WERI-Rb-1 (cell line): ENCODE measurements around the gene DDX10.
"Not testable (repeated sequence)": the region's sequence is repeated elsewhere in the genome, so short reads cannot be mapped to it uniquely, and the experiment has no call there.

Experiments used
- DNase-seq: peaks from one replicate; pipeline ENCODE4 v3.0.0-alpha.2; 2020
- H3K27ac ChIP-seq: fragments of 250-450 bp; sonication (Bioruptor Pico); 2 replicates; pipeline ENCODE4 v1.5.1; 2020; ENCODE audit warnings: mild to moderate bottlenecking, moderate library complexity
- H3K27me3 ChIP-seq: fragments of 250-450 bp; sonication (Bioruptor Pico); 2 replicates; pipeline ENCODE4 v1.5.1; 2021; ENCODE audit warnings: mild to moderate bottlenecking, low read depth, moderate library complexity; ENCODE audit not compliant: insufficient read depth, severe bottlenecking
- H3K36me3 ChIP-seq: fragments of 250-450 bp; sonication (Bioruptor Pico); 2 replicates; pipeline ENCODE4 v1.5.1; 2020; ENCODE audit warnings: mild to moderate bottlenecking, moderate library complexity
- H3K4me3 ChIP-seq: 2 replicates; pipeline ENCODE4 v1.5.1; 2011; ENCODE audit warnings: low read depth, mild to moderate bottlenecking, control low read depth, low read length
- H3K9me3 ChIP-seq: fragments of 250-450 bp; sonication (Bioruptor Pico); 2 replicates; pipeline ENCODE4 v1.5.1; 2021; ENCODE audit warnings: mild to moderate bottlenecking, moderate library complexity; ENCODE audit not compliant: severe bottlenecking
- TF ChIP-seq, protein P1 (sequence below): IDR thresholded peaks from 2 replicates; pipeline ENCODE4 v1.5.1; 2011; ENCODE audit warnings: low read depth, mild to moderate bottlenecking, control low read depth, inconsistent platforms, low read length

The DDX10 gene

DNA sequence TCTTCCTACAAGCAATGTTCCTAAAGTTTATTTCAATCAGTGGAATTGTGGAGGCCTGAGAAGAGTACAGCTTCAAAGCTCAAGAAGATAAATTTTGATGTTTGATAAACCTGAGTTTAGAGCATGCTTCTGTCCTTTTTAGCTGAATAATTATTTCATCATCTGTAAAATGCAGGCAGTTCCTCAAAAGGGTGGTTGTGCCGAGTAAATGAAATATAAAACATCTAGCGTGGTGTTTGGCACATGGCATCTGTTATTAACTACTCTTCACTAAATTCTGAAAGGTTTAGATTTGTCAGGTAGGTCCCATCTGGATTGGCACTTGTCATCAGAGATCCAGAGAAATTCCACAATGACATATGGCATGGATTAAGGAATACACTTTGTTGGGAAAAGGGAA, 155.1 kb downstream of the DDX10 start:
- no peak overlapping the region for H3K27ac ChIP-seq
- no peak overlapping the region for H3K4me3 ChIP-seq
- no peaks in the 10 kb centered on the region for H3K9me3 ChIP-seq
- H3K36me3 ChIP-seq: no peaks in the 10 kb centered on the region; the same call in 1 of the 2 replicates
- DNase-seq: no peak
- H3K27me3 ChIP-seq: no peaks in the 10 kb centered on the region
- TF ChIP-seq, protein P1, sequence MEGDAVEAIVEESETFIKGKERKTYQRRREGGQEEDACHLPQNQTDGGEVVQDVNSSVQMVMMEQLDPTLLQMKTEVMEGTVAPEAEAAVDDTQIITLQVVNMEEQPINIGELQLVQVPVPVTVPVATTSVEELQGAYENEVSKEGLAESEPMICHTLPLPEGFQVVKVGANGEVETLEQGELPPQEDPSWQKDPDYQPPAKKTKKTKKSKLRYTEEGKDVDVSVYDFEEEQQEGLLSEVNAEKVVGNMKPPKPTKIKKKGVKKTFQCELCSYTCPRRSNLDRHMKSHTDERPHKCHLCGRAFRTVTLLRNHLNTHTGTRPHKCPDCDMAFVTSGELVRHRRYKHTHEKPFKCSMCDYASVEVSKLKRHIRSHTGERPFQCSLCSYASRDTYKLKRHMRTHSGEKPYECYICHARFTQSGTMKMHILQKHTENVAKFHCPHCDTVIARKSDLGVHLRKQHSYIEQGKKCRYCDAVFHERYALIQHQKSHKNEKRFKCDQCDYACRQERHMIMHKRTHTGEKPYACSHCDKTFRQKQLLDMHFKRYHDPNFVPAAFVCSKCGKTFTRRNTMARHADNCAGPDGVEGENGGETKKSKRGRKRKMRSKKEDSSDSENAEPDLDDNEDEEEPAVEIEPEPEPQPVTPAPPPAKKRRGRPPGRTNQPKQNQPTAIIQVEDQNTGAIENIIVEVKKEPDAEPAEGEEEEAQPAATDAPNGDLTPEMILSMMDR: no peak

DNA sequence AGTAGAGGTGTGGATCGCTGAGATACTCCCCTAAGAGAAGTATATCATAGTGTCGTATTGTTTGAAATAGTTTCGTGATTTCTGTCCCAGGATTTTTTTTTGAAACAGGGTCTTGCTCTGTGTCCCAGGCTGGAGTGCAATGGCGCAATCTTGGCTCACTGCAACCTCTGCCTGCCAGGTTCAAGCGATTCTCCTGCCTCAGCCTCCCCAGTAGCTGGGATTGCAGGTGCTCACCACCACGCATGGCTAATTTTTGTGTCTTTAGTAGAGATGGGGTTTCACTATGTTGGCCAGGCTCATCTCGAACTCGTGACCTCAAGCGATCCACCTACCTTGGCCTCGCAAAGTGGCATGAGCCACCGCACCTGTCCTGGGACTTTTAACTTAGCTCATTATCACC, 159.1 kb downstream of the DDX10 start:
- not testable (repeated sequence) for DNase-seq, H3K9me3 ChIP-seq, H3K27ac ChIP-seq, H3K27me3 ChIP-seq, H3K4me3 ChIP-seq, H3K36me3 ChIP-seq

DNA sequence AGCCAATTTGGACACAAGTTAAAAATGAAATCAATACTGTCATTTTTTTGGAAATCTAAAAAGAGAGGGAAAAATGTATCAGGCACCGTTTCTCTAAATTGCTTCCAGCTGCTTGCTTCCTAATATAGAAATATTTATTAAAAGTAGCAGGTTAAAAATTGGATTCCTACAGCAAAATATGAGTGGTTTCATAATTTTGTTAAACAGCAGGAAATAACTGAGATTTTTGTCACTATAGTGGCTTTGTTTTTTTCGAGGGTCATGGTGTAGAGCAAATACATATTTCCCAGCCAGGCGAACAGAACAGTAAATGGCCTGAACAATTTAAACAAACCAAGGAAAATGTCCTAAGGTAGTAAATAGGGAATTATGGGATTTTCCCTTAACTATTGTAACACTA, 159.7 kb downstream of the DDX10 start:
- Histone ChIP-seq H3K4me3 (no peak overlapping the region), H3K27ac (no peak overlapping the region), H3K36me3 (no peaks in the 10 kb centered on the region; the same call in 1 of the 2 replicates), H3K27me3 (no peaks in the 10 kb centered on the region), H3K9me3 (no peaks in the 10 kb centered on the region)
- TF ChIP-seq, protein P1: no peak
- no peak for DNase-seq

DNA sequence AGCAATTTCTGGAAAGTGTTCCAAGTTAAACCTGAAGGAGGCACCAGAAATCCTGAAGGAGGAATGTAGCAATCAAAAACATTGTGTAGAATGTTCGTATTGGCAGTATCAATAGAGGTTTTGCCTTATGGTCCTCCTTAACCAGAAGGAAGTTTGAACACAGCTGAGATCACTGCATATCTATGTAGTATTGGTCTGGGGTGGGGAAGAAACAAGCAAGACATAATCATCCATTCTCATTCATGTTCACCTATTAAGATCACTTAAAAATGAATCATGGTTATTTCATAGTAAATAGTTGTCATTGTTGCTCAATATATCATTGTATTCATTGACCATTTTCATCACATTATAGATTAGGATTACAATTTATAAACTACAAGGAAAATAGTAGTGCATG, 160.5 kb downstream of the DDX10 start:
- H3K9me3 ChIP-seq: no peaks in the 10 kb centered on the region
- no peak overlapping the region for H3K4me3 ChIP-seq
- no peak for DNase-seq
- no peaks in the 10 kb centered on the region; the same call in 1 of the 2 replicates for H3K36me3 ChIP-seq
- TF ChIP-seq, protein P1: no peak
- H3K27ac ChIP-seq: no peak overlapping the region
- no peaks in the 10 kb centered on the region for H3K27me3 ChIP-seq

DNA sequence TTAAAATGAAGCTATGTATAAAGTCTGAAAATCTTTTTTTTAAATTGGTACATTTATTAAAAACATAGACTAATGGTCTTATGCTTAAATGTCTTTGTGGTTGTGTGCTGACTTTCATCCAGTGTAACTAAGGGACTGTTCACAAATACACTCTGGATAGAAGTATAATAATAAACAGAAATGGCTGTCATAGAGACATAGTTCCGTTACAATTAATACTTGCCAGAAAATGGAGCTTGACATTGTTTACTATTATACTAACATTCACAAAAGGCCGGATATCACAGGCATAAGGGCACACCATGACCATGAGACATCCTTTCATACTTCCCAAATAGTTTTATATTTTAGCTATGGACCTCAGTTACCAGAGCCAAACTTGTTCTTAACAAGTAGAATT, 161.3 kb downstream of the DDX10 start:
- TF ChIP-seq, protein P1: no peak
- no peak overlapping the region for H3K27ac ChIP-seq
- no peak overlapping the region for H3K4me3 ChIP-seq
- H3K27me3 ChIP-seq: no peaks in the 10 kb centered on the region
- H3K36me3 ChIP-seq: no peaks in the 10 kb centered on the region; the same call in 1 of the 2 replicates
- H3K9me3 ChIP-seq: no peaks in the 10 kb centered on the region
- no peak for DNase-seq

DNA sequence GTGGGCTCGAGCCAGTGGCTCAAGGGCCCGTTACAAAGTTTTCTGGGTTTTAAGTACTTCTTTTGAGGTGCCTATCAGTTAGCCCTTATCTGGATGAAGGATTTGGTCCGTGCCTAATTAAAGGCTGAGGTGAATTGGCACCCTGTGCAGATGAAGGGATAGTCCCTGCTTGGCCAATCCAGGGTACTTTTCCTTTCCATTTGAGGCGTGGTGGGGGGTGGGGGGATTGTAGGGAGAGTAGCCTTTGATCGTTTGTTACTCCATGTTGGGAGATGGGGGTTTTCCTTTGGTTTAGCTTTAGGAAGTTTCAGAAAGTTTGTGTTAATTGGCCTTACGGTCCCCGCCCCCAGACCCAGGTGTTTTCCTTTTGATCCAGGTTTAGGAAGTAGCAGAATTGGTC, 170.8 kb downstream of the DDX10 start:
- TF ChIP-seq, protein P1: no peak
- Histone ChIP-seq H3K27me3 (no peaks in the 10 kb centered on the region), H3K4me3 (no peak overlapping the region), H3K36me3 (peaks cover 6% of the 10 kb centered on the region), H3K9me3 (no peaks in the 10 kb centered on the region), H3K27ac (no peak overlapping the region)
- DNase-seq: no peak
